ENCODE data around the gene PIGX. TPM values are rescaled to one million over a fixed set of nuclear protein-coding genes. Genes with fewer than 3 reads are reported as not detected.

The PIGX gene
- total RNA-seq, 4 donors from 2014 or later, result 13.0 to 19.4 (median 15.6) TPM

- ATAC-seq (ENCODE audit: low FRiP score) (no peak), DNase-seq (ENCODE audit: low spot score) (no peak)
- TF ChIP-seq, protein P1, sequence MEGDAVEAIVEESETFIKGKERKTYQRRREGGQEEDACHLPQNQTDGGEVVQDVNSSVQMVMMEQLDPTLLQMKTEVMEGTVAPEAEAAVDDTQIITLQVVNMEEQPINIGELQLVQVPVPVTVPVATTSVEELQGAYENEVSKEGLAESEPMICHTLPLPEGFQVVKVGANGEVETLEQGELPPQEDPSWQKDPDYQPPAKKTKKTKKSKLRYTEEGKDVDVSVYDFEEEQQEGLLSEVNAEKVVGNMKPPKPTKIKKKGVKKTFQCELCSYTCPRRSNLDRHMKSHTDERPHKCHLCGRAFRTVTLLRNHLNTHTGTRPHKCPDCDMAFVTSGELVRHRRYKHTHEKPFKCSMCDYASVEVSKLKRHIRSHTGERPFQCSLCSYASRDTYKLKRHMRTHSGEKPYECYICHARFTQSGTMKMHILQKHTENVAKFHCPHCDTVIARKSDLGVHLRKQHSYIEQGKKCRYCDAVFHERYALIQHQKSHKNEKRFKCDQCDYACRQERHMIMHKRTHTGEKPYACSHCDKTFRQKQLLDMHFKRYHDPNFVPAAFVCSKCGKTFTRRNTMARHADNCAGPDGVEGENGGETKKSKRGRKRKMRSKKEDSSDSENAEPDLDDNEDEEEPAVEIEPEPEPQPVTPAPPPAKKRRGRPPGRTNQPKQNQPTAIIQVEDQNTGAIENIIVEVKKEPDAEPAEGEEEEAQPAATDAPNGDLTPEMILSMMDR (IDR thresholded peaks at IDR 0.05), result no peak
Observed at GRCh38 chr3:196726788-196727675, 14.9 kb downstream of the PIGX start.

- ATAC-seq (ENCODE audit: low FRiP score) (no peak), DNase-seq (ENCODE audit: low spot score) (no peak)
- TF ChIP-seq, protein P1 (IDR thresholded peaks at IDR 0.05), result no peak
Observed at GRCh38 chr3:196735751-196736150, 23.6 kb downstream of the PIGX start.

DNA sequence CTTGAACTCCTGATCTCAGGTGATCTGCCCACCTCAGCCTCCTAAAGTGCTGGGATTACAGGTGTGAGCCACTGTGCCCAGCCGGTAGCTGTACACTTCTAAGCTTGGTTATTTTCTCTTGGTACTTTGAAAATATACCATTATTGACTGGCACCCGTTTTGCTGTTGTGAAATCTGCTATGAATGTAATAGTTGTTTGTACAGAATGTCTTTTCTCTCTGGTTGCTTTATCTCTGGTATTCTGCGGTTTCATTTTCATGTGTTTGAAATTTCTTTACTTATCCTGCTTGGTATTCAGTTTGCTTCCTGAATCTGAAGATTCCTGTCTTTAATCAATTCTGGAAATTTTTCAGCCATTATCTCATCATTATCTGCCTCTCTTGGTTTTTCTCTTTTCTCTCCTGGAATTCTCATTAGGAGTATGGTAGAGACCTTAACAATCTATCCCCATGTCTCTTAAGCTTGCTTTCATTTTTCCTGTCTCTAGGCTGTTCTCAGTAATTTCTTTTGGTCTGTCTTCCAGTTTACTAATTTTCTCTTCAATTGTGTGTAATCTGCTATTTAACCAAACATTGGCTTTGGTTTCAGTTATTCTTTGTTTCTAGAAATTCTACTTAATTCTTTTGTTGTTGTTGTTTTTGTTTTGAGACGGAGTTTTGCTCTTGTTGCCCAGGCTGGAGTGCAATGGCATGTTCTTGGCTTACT lies 24.6 kb downstream of the PIGX start:
- DNase-seq (ENCODE audit: low spot score) (no peak), ATAC-seq (ENCODE audit: low FRiP score) (no peak)
- TF ChIP-seq, protein P1 (IDR thresholded peaks at IDR 0.05), result no peak

- DNase-seq (ENCODE audit: low spot score), result no peak
Observed at GRCh38 chr3:196737655-196738054, 25.5 kb downstream of the PIGX start.

GRCh38 chr3:196739671-196740480 lies 27.7 kb downstream of the PIGX start, which contains the start of gene PAK2:
Gene PAK2 (plus strand): TSS chr3:196739857. CDS start chr3:196782647, 42,790 bp downstream.
- TF ChIP-seq, protein P1 (IDR thresholded peaks at IDR 0.05), result no peak
- peak; percentile 98 for ATAC-seq (ENCODE audit: low FRiP score)
- peak; percentile 69 for DNase-seq (ENCODE audit: low spot score)

More at GRCh38 chr3:196737655-196738054, 25.5 kb downstream of the PIGX start:
- no peak for ATAC-seq (ENCODE audit: low FRiP score)
- TF ChIP-seq, protein P1 (IDR thresholded peaks at IDR 0.05), result no peak

DNA sequence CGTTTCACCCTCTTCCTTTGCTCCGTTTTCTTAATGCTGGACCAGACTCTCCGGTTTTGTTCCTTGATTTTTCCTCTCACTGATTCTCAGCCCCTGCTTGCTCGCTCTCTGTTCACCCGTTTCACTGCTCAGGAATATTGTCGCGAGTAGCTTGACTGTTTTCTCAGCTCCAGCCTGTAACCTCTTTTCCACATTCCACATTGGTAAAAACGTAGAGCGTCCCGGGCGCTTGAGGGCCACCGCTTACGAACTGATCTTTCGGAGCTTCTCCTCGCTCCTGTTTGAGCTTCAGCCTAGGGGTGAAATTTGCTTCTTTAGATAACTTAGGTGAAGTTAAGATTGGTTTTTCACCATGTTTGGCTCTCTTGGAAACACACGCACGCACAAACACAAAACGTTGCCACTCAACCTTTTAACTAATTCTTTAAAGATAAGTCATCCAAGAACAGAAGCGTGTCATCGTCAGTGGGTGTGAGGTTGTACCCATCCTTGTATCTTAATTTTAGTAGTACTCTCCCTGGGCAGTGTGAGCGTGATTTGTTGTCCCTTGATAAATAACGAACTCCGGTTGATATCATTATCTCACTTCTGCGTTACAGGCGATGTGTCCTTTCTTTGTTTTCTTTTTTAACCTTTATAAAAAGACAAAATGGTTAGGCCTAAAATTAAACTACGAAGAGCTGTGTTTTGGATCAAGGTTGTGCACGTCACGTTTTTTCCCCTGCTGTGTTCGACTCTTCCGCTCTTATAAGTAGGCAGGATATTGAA lies 28.5 kb downstream of the PIGX start:
- ATAC-seq (ENCODE audit: low FRiP score) (peak; percentile 48), DNase-seq (ENCODE audit: low spot score) (no peak)
- TF ChIP-seq, protein P1 (IDR thresholded peaks at IDR 0.05), result no peak

Data from omental fat pad (tissue), 4 donors.